Central memory CD8-positive, alpha-beta T cell (primary cell): Measurements from ENCODE around the gene WNT5B.

Experiments used
- ATAC-seq: fragments of 150-1000 bp; cut with Tn5 transposase; replicated peaks from 2 replicates; pipeline ENCODE4 v1.10.0; 2022; ENCODE audit warnings: mild to moderate bottlenecking, moderate FRiP score, moderate number of reproducible peaks; ENCODE audit not compliant: poor library complexity, severe bottlenecking; ENCODE audit errors: extremely low read depth
- DNase-seq, 2 donors: peaks; one replicate each; pipeline ENCODE4 v3.0.0; 2021; ENCODE audit warnings: low spot score in 2 of 2
- H3K27ac Mint-ChIP-seq: one replicate; pipeline ENCODE4 v1.8.0; 2022; ENCODE audit warnings: low read depth, mild to moderate bottlenecking, moderate library complexity, mixed read lengths
- H3K27me3 Mint-ChIP-seq: one replicate; pipeline ENCODE4 v1.8.0; 2022; ENCODE audit warnings: mixed read lengths
- H3K36me3 Mint-ChIP-seq: one replicate; pipeline ENCODE4 v1.8.0; 2022; ENCODE audit warnings: mild to moderate bottlenecking, moderate library complexity, mixed read lengths; ENCODE audit not compliant: insufficient read depth
- H3K4me1 Mint-ChIP-seq: one replicate; pipeline ENCODE4 v1.8.0; 2022; ENCODE audit warnings: mixed read lengths
- H3K4me3 Mint-ChIP-seq: one replicate; pipeline ENCODE4 v1.8.0; 2022; ENCODE audit warnings: mild to moderate bottlenecking, moderate library complexity, mixed read lengths
- H3K9me3 Mint-ChIP-seq: one replicate; pipeline ENCODE4 v1.8.0; 2022; ENCODE audit warnings: mixed read lengths

WNT5B gene

DNA sequence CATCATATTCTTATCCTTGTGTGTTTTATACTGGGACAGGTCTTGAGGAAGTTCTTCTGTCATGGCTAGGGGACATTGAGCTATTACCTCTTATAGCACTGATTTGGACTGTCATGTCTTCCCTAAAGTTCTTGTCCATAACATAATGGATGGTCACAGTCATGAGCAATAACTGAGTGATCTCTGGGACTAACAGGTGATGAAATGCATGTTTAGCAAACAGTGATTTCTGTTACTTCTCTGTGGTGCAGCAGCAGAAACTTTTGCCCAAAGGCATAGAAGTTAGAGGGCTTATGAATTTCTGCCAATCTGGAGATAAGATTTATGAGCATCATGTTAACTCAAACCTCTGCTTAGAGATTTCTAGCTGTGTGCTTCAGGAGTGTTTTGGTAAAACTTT, 67.8 kb downstream of the WNT5B start:
- no peak for ATAC-seq
- DNase-seq: no peak
- peaks cover 52% of the 10 kb centered on the region for H3K4me1 Mint-ChIP-seq
- no peak overlapping the region for H3K27ac Mint-ChIP-seq
- H3K27me3 Mint-ChIP-seq: no peaks in the 10 kb centered on the region
- H3K4me3 Mint-ChIP-seq: no peak overlapping the region
- H3K36me3 Mint-ChIP-seq: peaks cover 7% of the 10 kb centered on the region
- H3K9me3 Mint-ChIP-seq: no peaks in the 10 kb centered on the region
